ENCODE measurements around the gene MAJIN. TPM values are rescaled to one million over a fixed set of nuclear protein-coding genes. Genes with fewer than 3 reads are reported as not detected.
A peak's percentile ranks its signal among the peaks of the same experiment; 100 is the strongest.

MAJIN gene
- total RNA-seq, 1 experiment from 2014 or later, result not detected

GRCh38 chr11:64925536-64926436, 46.1 kb downstream of the MAJIN start:
- Histone ChIP-seq H3K27ac (ENCODE audit: low read depth, low read length, poor library complexity, severe bottlenecking) (no peak overlapping the region), H3K36me3 (ENCODE audit: insufficient read depth, low read length, poor library complexity, severe bottlenecking) (no peaks in the 10 kb centered on the region), H3K4me3 (ENCODE audit: low read depth, low read length, poor library complexity, severe bottlenecking) (peak overlapping the region; percentile 69), H3K4me1 (ENCODE audit: insufficient read depth, low read length, poor library complexity, severe bottlenecking) (peaks cover 8% of the 10 kb centered on the region), H3K27me3 (replicated peaks; ENCODE audit: insufficient read depth, low read depth, low read length, poor library complexity) (no peaks in the 10 kb centered on the region), H3K9me3 (ENCODE audit: low read depth, low read length, poor library complexity, severe bottlenecking) (no peaks in the 10 kb centered on the region)
- POLR2A ChIA-PET (ENCODE audit: low non-redundant PET), result no interaction called here
- CTCF ChIA-PET, result no interaction called here
- no peak for TF ChIP-seq EZH2 (IDR thresholded peaks at IDR 0.05; ENCODE audit: borderline replicate concordance, low read depth, low read length, poor library complexity, severe bottlenecking)
- TF ChIP-seq CTCF (conservative IDR thresholded peaks at IDR 0.05; ENCODE audit: low read depth, low read length), result no peak
- intact Hi-C loops (cut with micrococcal nuclease; ENCODE audit: unreplicated experiment), result no loop called here
- DNase-seq (ENCODE audit: low spot score), result no peak
- BruUV-seq (replicated peaks), result no TSS peak

GRCh38 chr11:64924910-64925284, 47.0 kb downstream of the MAJIN start:
- CTCF ChIA-PET, result no interaction called here
- peak overlapping the region; percentile 77 for H3K27ac ChIP-seq (ENCODE audit: low read depth, low read length, poor library complexity, severe bottlenecking)
- no peaks in the 10 kb centered on the region for H3K36me3 ChIP-seq (ENCODE audit: insufficient read depth, low read length, poor library complexity, severe bottlenecking)
- POLR2A ChIA-PET (ENCODE audit: low non-redundant PET), result interaction anchor here (0.7 to 0.8 kb wide), 2 partner anchors 10 to 146 kb away, joined by 3 read pairs; no protein-coding TSS in a partner anchor
- H3K27me3 ChIP-seq (replicated peaks; ENCODE audit: insufficient read depth, low read depth, low read length, poor library complexity), result no peaks in the 10 kb centered on the region
- H3K4me3 ChIP-seq (ENCODE audit: low read depth, low read length, poor library complexity, severe bottlenecking), result peak overlapping the region; percentile 69
- DNase-seq (ENCODE audit: low spot score), result peak; percentile 37
- intact Hi-C loops (cut with micrococcal nuclease; ENCODE audit: unreplicated experiment), result no loop called here
- no TSS peak for BruUV-seq (replicated peaks)
- no peak for TF ChIP-seq EZH2 (IDR thresholded peaks at IDR 0.05; ENCODE audit: borderline replicate concordance, low read depth, low read length, poor library complexity, severe bottlenecking)
- peaks cover 8% of the 10 kb centered on the region for H3K4me1 ChIP-seq (ENCODE audit: insufficient read depth, low read length, poor library complexity, severe bottlenecking)
- H3K9me3 ChIP-seq (ENCODE audit: low read depth, low read length, poor library complexity, severe bottlenecking), result no peaks in the 10 kb centered on the region

- Histone ChIP-seq H3K9me3 (ENCODE audit: low read depth, low read length, poor library complexity, severe bottlenecking) (no peaks in the 10 kb centered on the region), H3K36me3 (ENCODE audit: insufficient read depth, low read length, poor library complexity, severe bottlenecking) (no peaks in the 10 kb centered on the region), H3K4me1 (ENCODE audit: insufficient read depth, low read length, poor library complexity, severe bottlenecking) (peaks cover 8% of the 10 kb centered on the region), H3K4me3 (ENCODE audit: low read depth, low read length, poor library complexity, severe bottlenecking) (peak within 1 kb of the TSS; percentile 69), H3K27me3 (replicated peaks; ENCODE audit: insufficient read depth, low read depth, low read length, poor library complexity) (no peaks in the 10 kb centered on the region), H3K27ac (ENCODE audit: low read depth, low read length, poor library complexity, severe bottlenecking) (peak within 1 kb of the TSS; percentile 77)
- intact Hi-C loops (cut with micrococcal nuclease; ENCODE audit: unreplicated experiment), result no loop called here
- no TSS peak for BruUV-seq (replicated peaks)
- CTCF ChIA-PET, result interaction anchor here (0.8 kb wide), 1 partner anchor 36 kb away, joined by 4 read pairs; no protein-coding TSS in a partner anchor
- DNase-seq (ENCODE audit: low spot score), result peak; percentile 96
- TF ChIP-seq EZH2 (IDR thresholded peaks at IDR 0.05; ENCODE audit: borderline replicate concordance, low read depth, low read length, poor library complexity, severe bottlenecking) (no peak), CTCF (conservative IDR thresholded peaks at IDR 0.05; ENCODE audit: low read depth, low read length) (no peak)
- POLR2A ChIA-PET (ENCODE audit: low non-redundant PET), result interaction anchor here (0.7 to 0.8 kb wide), 2 partner anchors 11 to 146 kb away, joined by 3 read pairs; no protein-coding TSS in a partner anchor
Measured at GRCh38 chr11:64923944-64924909, 47.7 kb downstream of the MAJIN start, which contains the start of gene PPP2R5B. Gene PPP2R5B, plus strand, starts transcription at chr11:64924689. Its CDS starts 1,046 bp downstream, at chr11:64925735.
